ENCODE measurements around the gene RDH12. TPM values are rescaled to one million over a fixed set of nuclear protein-coding genes. Genes with fewer than 3 reads are reported as not detected.

The RDH12 gene
- total RNA-seq, 2 experiments from 2014 or later = not detected

GRCh38 chr14:67666750-67667449, 34.8 kb upstream of the RDH12 start:
- Mint-ChIP-seq H3K4me1 (ENCODE audit: low read depth) (peaks cover 53% of the 10 kb centered on the region), H3K27ac (peak overlapping the region; percentile 61), H3K4me3 (no peak overlapping the region), H3K9me3 (no peaks in the 10 kb centered on the region), H3K27me3 (no peaks in the 10 kb centered on the region), H3K36me3 (ENCODE audit: low read depth) (peaks cover 2% of the 10 kb centered on the region)
- ATAC-seq (peak; percentile 87), DNase-seq (peak; percentile 44)
- ChIA-PET CTCF (interaction anchor here (0.6 to 6.6 kb wide), 29 partner anchors 11 to 255 kb away, joined by 3 to 79 read pairs (median 5); partner anchors contain the start of genes ARG2, PIGH, PLEK2 and RDH12), POLR2A (no interaction called here)
- intact Hi-C loops (cut with micrococcal nuclease) = loop anchor here (2.0 to 10.0 kb wide), 3 partner anchors 48 to 242 kb away; partner anchors contain the start of gene ARG2
- peak; percentile 47 for TF ChIP-seq CTCF (IDR thresholded peaks at IDR 0.05)

GRCh38 chr14:67668559-67668958, 33.1 kb upstream of the RDH12 start:
- ChIA-PET CTCF (interaction anchor here (0.6 to 6.6 kb wide), 7 partner anchors 14 to 135 kb away, joined by 3 to 79 read pairs (median 4); partner anchors contain the start of genes ARG2 and PLEKHH1), POLR2A (interaction anchor here (1.2 kb wide), 1 partner anchor 48 kb away, joined by 3 read pairs; no protein-coding TSS in a partner anchor)
- H3K36me3 Mint-ChIP-seq (ENCODE audit: low read depth) = no peaks in the 10 kb centered on the region
- no peaks in the 10 kb centered on the region for H3K27me3 Mint-ChIP-seq
- peaks cover 59% of the 10 kb centered on the region for H3K4me1 Mint-ChIP-seq (ENCODE audit: low read depth)
- ATAC-seq (peak; percentile 73), DNase-seq (peak; percentile 59)
- H3K9me3 Mint-ChIP-seq = no peaks in the 10 kb centered on the region
- intact Hi-C loops (cut with micrococcal nuclease) = loop anchor here (5.0 to 10.0 kb wide), 2 partner anchors 71 to 244 kb away; no protein-coding TSS in a partner anchor
- no peak overlapping the region for H3K4me3 Mint-ChIP-seq
- no peak for TF ChIP-seq CTCF (IDR thresholded peaks at IDR 0.05)
- H3K27ac Mint-ChIP-seq = no peak overlapping the region

- Mint-ChIP-seq H3K36me3 (ENCODE audit: low read depth) (peaks cover 14% of the 10 kb centered on the region), H3K27ac (peak overlapping the region; percentile 66), H3K4me1 (ENCODE audit: low read depth) (peaks cover 32% of the 10 kb centered on the region), H3K27me3 (no peaks in the 10 kb centered on the region), H3K4me3 (peak overlapping the region; percentile 83), H3K9me3 (no peaks in the 10 kb centered on the region)
- intact Hi-C loops (cut with micrococcal nuclease) = no loop called here
- TF ChIP-seq CTCF (IDR thresholded peaks at IDR 0.05) = no peak
- DNase-seq = no peak
- ChIA-PET POLR2A (interaction anchor here (1.2 to 4.4 kb wide), 2 partner anchors 20 to 29 kb away, joined by 3 to 30 read pairs; partner anchors contain the start of gene RDH11), CTCF (interaction anchor here (1.1 to 2.1 kb wide), 8 partner anchors 13 to 102 kb away, joined by 3 to 9 read pairs (median 4); no protein-coding TSS in a partner anchor)
- no peak for ATAC-seq
Measured at GRCh38 chr14:67673451-67673850, 28.2 kb upstream of the RDH12 start.

- no peak for TF ChIP-seq CTCF (IDR thresholded peaks at IDR 0.05)
- peak; percentile 53 for ATAC-seq
- H3K9me3 Mint-ChIP-seq = no peaks in the 10 kb centered on the region
- peaks cover 18% of the 10 kb centered on the region for H3K36me3 Mint-ChIP-seq (ENCODE audit: low read depth)
- H3K4me3 Mint-ChIP-seq = peak overlapping the region; percentile 83
- POLR2A ChIA-PET = interaction anchor here (0.6 to 4.4 kb wide), 3 partner anchors 20 to 163 kb away, joined by 3 to 30 read pairs (median 3); partner anchors contain the start of gene RDH11
- intact Hi-C loops (cut with micrococcal nuclease) = no loop called here
- CTCF ChIA-PET = interaction anchor here (1.1 to 2.1 kb wide), 9 partner anchors 13 to 103 kb away, joined by 3 to 9 read pairs (median 4); no protein-coding TSS in a partner anchor
- DNase-seq = peak; percentile 56
- peaks cover 26% of the 10 kb centered on the region for H3K4me1 Mint-ChIP-seq (ENCODE audit: low read depth)
- H3K27ac Mint-ChIP-seq = peak overlapping the region; percentile 78
- H3K27me3 Mint-ChIP-seq = no peaks in the 10 kb centered on the region
Measured at GRCh38 chr14:67674139-67674479, 27.6 kb upstream of the RDH12 start.

Measured in activated CD8-positive, alpha-beta T cell treated with anti-CD3 and anti-CD28 coated beads for 36 hours (primary cell).